HepG2 (cell line): ENCODE measurements around the gene PRSS53. TPM values are rescaled to one million over a fixed set of nuclear protein-coding genes. Genes with fewer than 3 reads are reported as not detected.

Experiments
- HNRNPK ChIP-seq: fragments of 200-400 bp; formaldehyde crosslinking; IDR thresholded peaks from 2 replicates; pipeline ENCODE4 v1.6.1; 2018; ENCODE audit warnings: low read length, low read depth, moderate library complexity, mild to moderate bottlenecking; ENCODE audit not compliant: poor library complexity, severe bottlenecking
- IRF2 ChIP-seq: IDR thresholded peaks from 2 replicates; pipeline ENCODE4 v1.6.1; 2018; ENCODE audit warnings: missing genetic modification reagents, missing compliant biosample characterization
- NAIF1 ChIP-seq: sonication (generic); formaldehyde crosslinking; IDR thresholded peaks from 2 replicates; pipeline ENCODE4 v1.5.0; 2020; ENCODE audit warnings: mild to moderate bottlenecking, missing genetic modification reagents, borderline replicate concordance
- NCOA2 ChIP-seq: sonication (generic); formaldehyde crosslinking; IDR thresholded peaks from 2 replicates; pipeline ENCODE4 v1.8.0; 2022; ENCODE audit warnings: inconsistent platforms
- NFIB ChIP-seq: sonication (generic); formaldehyde crosslinking; IDR thresholded peaks from 2 replicates; pipeline ENCODE4 v1.9.0; 2021; ENCODE audit warnings: missing genetic modification reagents, mild to moderate bottlenecking, borderline replicate concordance
- NFIC ChIP-seq: IDR thresholded peaks from 2 replicates; pipeline ENCODE4 v1.6.1; 2012; ENCODE audit warnings: mild to moderate bottlenecking, low read length, inconsistent platforms
- SPEN ChIP-seq: sonication (generic); formaldehyde crosslinking; IDR thresholded peaks from 2 replicates; pipeline ENCODE4 v1.5.1; 2020; ENCODE audit warnings: low read depth, mild to moderate bottlenecking, missing genetic modification reagents
- SRF ChIP-seq: IDR thresholded peaks from 2 replicates; pipeline ENCODE4 v1.6.1; 2011; ENCODE audit warnings: mild to moderate bottlenecking, low read depth, low read length, moderate library complexity
- TMF1 ChIP-seq: sonication (generic); formaldehyde crosslinking; IDR thresholded peaks from 2 replicates; pipeline ENCODE4 v1.8.1; 2022; ENCODE audit warnings: low read depth, missing genetic modification reagents
- ZFP90 ChIP-seq: sonication (generic); formaldehyde crosslinking; IDR thresholded peaks from 2 replicates; pipeline ENCODE4 v1.8.0; 2022; ENCODE audit warnings: missing genetic modification reagents, mild to moderate bottlenecking, inconsistent platforms, borderline replicate concordance
- ZFYVE20 ChIP-seq: sonication (generic); formaldehyde crosslinking; IDR thresholded peaks from 2 replicates; pipeline ENCODE4 v1.8.0; 2023; ENCODE audit warnings: low read depth, mild to moderate bottlenecking, moderate library complexity, missing genetic modification reagents, borderline replicate concordance
- ZMAT3 ChIP-seq: sonication (generic); formaldehyde crosslinking; conservative IDR thresholded peaks from 2 replicates; pipeline ENCODE4 v1.7.0; 2021; ENCODE audit warnings: missing genetic modification reagents
- ZNF207 ChIP-seq: fragments of 450-650 bp; IDR thresholded peaks from 2 replicates; pipeline ENCODE4 v1.6.1; 2016; ENCODE audit warnings: antibody characterized with exemption, borderline replicate concordance
- ZNF552 ChIP-seq: sonication (generic); formaldehyde crosslinking; IDR thresholded peaks from 2 replicates; pipeline ENCODE4 v1.9.0; 2022; ENCODE audit warnings: missing genetic modification reagents, mild to moderate bottlenecking, borderline replicate concordance
- polyA plus RNA-seq, 8 experiments: library from polyadenylated mRNA; depleted of rRNA in 3 of 8; stranded (reverse) in 7 of 8; unstranded in 1 of 8; fragments of >200 nt; fragmentation: Illumina TruSeq in 4 of 8; extraction: Trizol in 4 of 8; gene quantifications; 2 replicates each; pipeline versions ENCODE4 v1.2.1 to v1.2.3, GENCODE V29; 2011 to 2016; ENCODE audit warnings: low read depth in 4 of 8, missing spikeins in 1 of 8, mixed read lengths in 1 of 8; ENCODE audit not compliant: insufficient read depth in 1 of 8
- total RNA-seq, 5 experiments: library from RNA; depleted of rRNA; stranded (reverse); fragments of >200 nt; fragmentation: Illumina TruSeq; extraction: Trizol; gene quantifications; 2 replicates each; pipeline ENCODE4 v1.2.3, GENCODE V29; 2016; ENCODE audit warnings: low read depth in 1 of 5
- TF ChIP-seq, protein P1 (sequence below): sonication (generic); formaldehyde crosslinking; IDR thresholded peaks from 2 replicates; pipeline ENCODE4 v1.5.0; 2020; ENCODE audit warnings: missing genetic modification reagents, mild to moderate bottlenecking, borderline replicate concordance
- TF ChIP-seq, protein P2 (sequence below): sonication (generic); formaldehyde crosslinking; IDR thresholded peaks from 2 replicates; pipeline ENCODE4 v1.4.0; 2020; ENCODE audit warnings: missing genetic modification reagents
- TF ChIP-seq, protein P3 (sequence below): sonication (generic); formaldehyde crosslinking; IDR thresholded peaks from 2 replicates; pipeline ENCODE4 v1.4.0; 2020; ENCODE audit warnings: missing genetic modification reagents, mild to moderate bottlenecking, borderline replicate concordance
- TF ChIP-seq, protein P4 (sequence below): sonication (generic); formaldehyde crosslinking; conservative IDR thresholded peaks from 2 replicates; pipeline ENCODE4 v1.4.0; 2020; ENCODE audit warnings: missing genetic modification reagents

The PRSS53 gene
- total and polyA plus RNA-seq, 2 of the 13 experiments (the other 11 are each of a cell fraction or from before 2014, with no cell fraction given): 2.2 to 7.4 TPM

DNA sequence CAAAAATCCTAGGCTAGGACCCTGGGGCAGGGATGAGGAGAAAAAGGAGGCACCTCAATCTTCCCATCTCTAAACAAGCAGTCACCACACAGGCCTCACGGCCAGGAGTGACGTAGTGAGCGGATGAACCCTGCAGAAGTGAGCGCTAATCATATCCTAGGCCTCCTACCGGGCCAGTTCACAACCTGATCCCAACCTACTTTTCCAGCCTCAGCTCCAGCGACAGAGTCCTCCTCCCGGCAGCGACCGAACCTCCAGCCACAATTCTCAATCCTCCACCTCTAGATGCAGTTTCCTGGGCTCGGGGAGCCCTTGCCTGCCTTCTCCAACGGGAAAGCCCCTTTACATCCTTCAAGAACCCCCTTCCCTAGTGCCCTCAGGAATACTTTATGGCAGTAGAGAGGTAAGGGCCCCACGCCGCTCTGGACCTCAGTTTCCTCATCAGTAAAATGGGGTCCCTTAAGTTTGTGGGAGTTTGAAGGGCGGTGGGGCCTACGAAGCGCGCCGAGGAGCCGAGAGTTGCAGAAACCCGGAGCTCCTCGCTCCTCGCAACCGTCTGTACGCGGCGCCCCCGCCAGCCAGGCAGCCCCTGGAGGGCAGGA, 16.1 kb downstream of the PRSS53 start (continued):
- TF ChIP-seq NAIF1 (CRISPR knock-in tag): no peak
- 0 out of 2 replicates have a peak, but pooled peaks have one; percentile 37 for TF ChIP-seq ZNF552 (CRISPR knock-in tag)
- TF ChIP-seq, protein P1, sequence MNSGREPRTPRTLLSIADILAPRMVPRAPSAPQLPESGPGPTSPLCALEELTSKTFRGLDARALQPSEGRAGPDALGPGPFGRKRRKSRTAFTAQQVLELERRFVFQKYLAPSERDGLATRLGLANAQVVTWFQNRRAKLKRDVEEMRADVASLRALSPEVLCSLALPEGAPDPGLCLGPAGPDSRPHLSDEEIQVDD (CRISPR knock-in tag): no peak
- no peak; the same call in 1 of the 2 replicates for TF ChIP-seq ZFP90
- TF ChIP-seq, protein P2, sequence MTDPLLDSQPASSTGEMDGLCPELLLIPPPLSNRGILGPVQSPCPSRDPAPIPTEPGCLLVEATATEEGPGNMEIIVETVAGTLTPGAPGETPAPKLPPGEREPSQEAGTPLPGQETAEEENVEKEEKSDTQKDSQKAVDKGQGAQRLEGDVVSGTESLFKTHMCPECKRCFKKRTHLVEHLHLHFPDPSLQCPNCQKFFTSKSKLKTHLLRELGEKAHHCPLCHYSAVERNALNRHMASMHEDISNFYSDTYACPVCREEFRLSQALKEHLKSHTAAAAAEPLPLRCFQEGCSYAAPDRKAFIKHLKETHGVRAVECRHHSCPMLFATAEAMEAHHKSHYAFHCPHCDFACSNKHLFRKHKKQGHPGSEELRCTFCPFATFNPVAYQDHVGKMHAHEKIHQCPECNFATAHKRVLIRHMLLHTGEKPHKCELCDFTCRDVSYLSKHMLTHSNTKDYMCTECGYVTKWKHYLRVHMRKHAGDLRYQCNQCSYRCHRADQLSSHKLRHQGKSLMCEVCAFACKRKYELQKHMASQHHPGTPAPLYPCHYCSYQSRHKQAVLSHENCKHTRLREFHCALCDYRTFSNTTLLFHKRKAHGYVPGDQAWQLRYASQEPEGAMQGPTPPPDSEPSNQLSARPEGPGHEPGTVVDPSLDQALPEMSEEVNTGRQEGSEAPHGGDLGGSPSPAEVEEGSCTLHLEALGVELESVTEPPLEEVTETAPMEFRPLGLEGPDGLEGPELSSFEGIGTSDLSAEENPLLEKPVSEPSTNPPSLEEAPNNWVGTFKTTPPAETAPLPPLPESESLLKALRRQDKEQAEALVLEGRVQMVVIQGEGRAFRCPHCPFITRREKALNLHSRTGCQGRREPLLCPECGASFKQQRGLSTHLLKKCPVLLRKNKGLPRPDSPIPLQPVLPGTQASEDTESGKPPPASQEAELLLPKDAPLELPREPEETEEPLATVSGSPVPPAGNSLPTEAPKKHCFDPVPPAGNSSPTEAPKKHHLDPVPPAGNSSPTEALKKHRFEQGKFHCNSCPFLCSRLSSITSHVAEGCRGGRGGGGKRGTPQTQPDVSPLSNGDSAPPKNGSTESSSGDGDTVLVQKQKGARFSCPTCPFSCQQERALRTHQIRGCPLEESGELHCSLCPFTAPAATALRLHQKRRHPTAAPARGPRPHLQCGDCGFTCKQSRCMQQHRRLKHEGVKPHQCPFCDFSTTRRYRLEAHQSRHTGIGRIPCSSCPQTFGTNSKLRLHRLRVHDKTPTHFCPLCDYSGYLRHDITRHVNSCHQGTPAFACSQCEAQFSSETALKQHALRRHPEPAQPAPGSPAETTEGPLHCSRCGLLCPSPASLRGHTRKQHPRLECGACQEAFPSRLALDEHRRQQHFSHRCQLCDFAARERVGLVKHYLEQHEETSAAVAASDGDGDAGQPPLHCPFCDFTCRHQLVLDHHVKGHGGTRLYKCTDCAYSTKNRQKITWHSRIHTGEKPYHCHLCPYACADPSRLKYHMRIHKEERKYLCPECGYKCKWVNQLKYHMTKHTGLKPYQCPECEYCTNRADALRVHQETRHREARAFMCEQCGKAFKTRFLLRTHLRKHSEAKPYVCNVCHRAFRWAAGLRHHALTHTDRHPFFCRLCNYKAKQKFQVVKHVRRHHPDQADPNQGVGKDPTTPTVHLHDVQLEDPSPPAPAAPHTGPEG: no peak
- TF ChIP-seq ZFYVE20 (CRISPR knock-in tag): no peak
- TF ChIP-seq NFIC: no peak
- TF ChIP-seq, protein P3, sequence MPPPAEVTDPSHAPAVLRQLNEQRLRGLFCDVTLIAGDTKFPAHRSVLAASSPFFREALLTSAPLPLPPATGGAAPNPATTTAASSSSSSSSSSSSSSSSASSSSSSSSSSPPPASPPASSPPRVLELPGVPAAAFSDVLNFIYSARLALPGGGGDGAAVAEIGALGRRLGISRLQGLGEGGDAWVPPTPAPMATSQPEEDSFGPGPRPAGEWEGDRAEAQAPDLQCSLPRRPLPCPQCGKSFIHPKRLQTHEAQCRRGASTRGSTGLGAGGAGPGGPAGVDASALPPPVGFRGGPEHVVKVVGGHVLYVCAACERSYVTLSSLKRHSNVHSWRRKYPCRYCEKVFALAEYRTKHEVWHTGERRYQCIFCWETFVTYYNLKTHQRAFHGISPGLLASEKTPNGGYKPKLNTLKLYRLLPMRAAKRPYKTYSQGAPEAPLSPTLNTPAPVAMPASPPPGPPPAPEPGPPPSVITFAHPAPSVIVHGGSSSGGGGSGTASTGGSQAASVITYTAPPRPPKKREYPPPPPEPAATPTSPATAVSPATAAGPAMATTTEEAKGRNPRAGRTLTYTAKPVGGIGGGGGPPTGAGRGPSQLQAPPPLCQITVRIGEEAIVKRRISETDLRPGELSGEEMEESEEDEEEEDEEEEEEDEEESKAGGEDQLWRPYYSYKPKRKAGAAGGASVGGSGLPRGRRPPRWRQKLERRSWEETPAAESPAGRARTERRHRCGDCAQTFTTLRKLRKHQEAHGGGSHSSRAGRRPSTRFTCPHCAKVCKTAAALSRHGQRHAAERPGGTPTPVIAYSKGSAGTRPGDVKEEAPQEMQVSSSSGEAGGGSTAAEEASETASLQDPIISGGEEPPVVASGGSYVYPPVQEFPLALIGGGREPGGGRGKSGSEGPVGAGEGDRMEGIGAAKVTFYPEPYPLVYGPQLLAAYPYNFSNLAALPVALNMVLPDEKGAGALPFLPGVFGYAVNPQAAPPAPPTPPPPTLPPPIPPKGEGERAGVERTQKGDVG (CRISPR knock-in tag): no peak
- no peak for TF ChIP-seq HNRNPK
- no peak for TF ChIP-seq NCOA2 (CRISPR knock-in tag)
- TF ChIP-seq TMF1 (CRISPR knock-in tag): no peak
- TF ChIP-seq ZMAT3 (CRISPR knock-in tag): no peak
- no peak for TF ChIP-seq NFIB
- TF ChIP-seq, protein P4, sequence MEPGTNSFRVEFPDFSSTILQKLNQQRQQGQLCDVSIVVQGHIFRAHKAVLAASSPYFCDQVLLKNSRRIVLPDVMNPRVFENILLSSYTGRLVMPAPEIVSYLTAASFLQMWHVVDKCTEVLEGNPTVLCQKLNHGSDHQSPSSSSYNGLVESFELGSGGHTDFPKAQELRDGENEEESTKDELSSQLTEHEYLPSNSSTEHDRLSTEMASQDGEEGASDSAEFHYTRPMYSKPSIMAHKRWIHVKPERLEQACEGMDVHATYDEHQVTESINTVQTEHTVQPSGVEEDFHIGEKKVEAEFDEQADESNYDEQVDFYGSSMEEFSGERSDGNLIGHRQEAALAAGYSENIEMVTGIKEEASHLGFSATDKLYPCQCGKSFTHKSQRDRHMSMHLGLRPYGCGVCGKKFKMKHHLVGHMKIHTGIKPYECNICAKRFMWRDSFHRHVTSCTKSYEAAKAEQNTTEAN (CRISPR knock-in tag): no peak; the same call in 1 of the 2 replicates
- TF ChIP-seq SPEN (CRISPR knock-in tag): no peak; the same call in 1 of the 2 replicates
- TF ChIP-seq SRF: no peak
- no peak for TF ChIP-seq ZNF207
- TF ChIP-seq IRF2 (CRISPR knock-in tag): no peak
